Measurements from ENCODE around the gene CYTH3.
"Not testable (repeated sequence)": the region's sequence is repeated elsewhere in the genome, so short reads cannot be mapped to it uniquely, and the experiment has no call there.

Gene CYTH3

DNA sequence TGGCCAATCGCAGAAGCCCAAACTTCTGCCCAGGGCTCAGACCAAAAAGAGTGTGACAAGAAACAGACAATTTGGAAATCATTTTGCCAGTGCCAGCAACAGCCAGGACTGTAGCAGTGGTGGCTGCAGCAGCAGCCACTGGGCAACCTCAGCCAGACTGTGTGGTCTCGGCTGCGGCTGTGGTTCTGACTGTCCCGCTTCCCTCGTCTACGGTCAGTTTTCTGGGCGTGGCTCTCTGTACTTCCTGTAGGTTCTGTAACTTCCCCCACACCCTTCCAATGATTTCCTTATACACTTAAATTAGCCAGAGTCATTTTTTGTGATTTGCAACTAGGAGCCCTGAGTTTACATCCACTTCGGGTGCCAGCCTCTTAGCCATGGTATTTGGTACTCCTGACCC, 39.9 kb downstream of the CYTH3 start:
- DNase-seq (ENCODE audit: low read depth): no peak
- H3K4me3 ChIP-seq (ENCODE audit: low read depth, low read length): no peak overlapping the region
- TF ChIP-seq, protein P1, sequence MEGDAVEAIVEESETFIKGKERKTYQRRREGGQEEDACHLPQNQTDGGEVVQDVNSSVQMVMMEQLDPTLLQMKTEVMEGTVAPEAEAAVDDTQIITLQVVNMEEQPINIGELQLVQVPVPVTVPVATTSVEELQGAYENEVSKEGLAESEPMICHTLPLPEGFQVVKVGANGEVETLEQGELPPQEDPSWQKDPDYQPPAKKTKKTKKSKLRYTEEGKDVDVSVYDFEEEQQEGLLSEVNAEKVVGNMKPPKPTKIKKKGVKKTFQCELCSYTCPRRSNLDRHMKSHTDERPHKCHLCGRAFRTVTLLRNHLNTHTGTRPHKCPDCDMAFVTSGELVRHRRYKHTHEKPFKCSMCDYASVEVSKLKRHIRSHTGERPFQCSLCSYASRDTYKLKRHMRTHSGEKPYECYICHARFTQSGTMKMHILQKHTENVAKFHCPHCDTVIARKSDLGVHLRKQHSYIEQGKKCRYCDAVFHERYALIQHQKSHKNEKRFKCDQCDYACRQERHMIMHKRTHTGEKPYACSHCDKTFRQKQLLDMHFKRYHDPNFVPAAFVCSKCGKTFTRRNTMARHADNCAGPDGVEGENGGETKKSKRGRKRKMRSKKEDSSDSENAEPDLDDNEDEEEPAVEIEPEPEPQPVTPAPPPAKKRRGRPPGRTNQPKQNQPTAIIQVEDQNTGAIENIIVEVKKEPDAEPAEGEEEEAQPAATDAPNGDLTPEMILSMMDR (IDR thresholded peaks at IDR 0.05; ENCODE audit: low read depth, low read length, missing control alignments): no peak

- no peak for DNase-seq (ENCODE audit: low read depth)
- no peak overlapping the region for H3K4me3 ChIP-seq (ENCODE audit: low read depth, low read length)
- TF ChIP-seq, protein P1 (IDR thresholded peaks at IDR 0.05; ENCODE audit: low read depth, low read length, missing control alignments): no peak
Measured at GRCh38 chr7:6232116-6232515, 40.3 kb downstream of the CYTH3 start.

- TF ChIP-seq, protein P1 (IDR thresholded peaks at IDR 0.05; ENCODE audit: low read depth, low read length, missing control alignments): no peak
- H3K4me3 ChIP-seq (ENCODE audit: low read depth, low read length): no peak overlapping the region
- DNase-seq (ENCODE audit: low read depth): no peak
Measured at GRCh38 chr7:6231184-6231583, 41.2 kb downstream of the CYTH3 start.

DNA sequence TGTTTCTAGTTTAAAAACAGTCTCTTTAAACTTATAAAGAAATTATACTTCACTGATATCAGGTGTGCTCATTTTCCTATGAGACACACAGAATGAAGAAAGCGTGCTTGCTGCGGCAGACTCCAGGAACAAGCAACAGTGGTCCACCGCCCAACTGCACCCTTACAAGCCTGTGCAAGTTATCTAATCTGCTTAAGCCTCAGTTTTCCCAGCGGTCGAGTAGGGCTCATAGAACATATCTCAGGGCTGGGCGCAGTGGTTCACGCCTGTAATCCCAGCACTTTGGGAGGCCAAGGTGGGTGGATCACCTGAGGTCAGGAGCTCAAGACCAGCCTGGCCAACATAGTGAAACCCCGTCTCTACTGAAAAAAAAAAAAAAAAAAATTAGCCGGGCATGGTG, 43.1 kb downstream of the CYTH3 start:
- not testable (repeated sequence) for H3K4me3 ChIP-seq (ENCODE audit: low read depth, low read length); DNase-seq (ENCODE audit: low read depth)

DNA sequence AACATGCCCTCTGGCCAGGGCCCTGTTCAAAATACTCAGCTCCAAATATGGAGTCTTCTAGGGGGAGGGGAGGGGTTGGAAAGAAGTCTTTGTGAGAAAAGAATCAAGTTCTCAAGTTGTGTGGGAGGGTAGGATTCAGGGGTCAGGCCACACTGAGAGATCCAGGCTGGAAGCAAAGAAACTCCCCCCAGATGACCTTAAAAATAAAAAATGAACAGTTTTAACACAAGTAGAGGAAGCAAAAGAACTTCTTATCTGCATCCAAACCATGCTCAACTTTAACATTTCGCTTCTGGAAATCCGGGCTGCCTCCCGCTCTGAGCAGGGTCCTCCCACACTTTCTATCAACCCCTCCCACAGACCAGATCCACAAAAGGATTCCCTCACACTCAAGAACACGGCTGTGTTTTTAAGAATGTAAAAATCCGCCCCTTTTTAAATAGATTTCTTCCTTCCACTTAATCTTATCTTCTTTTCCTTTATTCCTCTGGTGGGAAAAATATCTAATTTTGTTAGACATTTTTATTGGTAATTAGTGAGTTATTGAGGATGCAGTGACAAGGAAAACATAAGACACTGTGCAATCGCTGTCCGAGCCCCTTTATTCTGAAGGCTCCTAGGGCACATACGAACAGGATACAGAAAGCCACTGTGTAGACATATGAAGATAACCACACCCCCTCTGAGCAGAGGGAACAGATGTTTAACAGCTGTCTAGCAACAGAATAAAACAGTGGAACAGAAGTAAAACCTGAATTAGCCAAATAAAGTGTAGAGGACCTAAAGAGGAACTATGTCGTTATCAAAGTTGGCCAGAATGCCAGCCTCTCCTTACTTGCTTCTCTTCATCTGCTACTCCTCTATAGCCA, 43.8 kb downstream of the CYTH3 start:
- H3K4me3 ChIP-seq (ENCODE audit: low read depth, low read length): no peak overlapping the region
- TF ChIP-seq, protein P1 (IDR thresholded peaks at IDR 0.05; ENCODE audit: low read depth, low read length, missing control alignments): no peak
- no peak for DNase-seq (ENCODE audit: low read depth)

DNA sequence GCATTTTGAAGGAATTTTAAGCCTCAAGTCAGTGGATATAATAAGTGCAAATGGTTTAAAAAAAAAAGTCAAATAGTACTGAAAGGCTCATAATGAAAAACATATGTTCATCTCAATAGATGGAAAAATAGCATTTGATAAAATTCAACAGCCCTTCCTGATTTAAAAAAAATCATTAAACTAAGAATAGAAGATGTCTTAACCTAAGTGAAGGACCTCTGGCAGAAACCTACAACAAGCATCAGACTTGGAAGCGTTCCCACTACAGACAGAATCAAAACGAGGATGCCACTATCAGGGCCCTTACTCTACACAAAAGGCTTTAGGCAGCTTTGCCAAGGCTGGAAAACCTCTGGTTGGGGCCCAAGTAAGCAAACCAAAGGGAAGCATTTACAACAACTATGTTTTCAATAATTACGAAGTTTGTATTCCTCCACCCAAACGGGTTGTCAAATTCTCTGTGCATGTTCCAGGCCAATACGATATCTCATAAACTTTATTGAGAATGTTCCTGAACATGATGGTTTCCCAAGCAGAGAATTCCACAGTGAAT, 45.1 kb downstream of the CYTH3 start:
- H3K4me3 ChIP-seq (ENCODE audit: low read depth, low read length): no peak overlapping the region
- no peak for DNase-seq (ENCODE audit: low read depth)
- TF ChIP-seq, protein P1 (IDR thresholded peaks at IDR 0.05; ENCODE audit: low read depth, low read length, missing control alignments): no peak

DNA sequence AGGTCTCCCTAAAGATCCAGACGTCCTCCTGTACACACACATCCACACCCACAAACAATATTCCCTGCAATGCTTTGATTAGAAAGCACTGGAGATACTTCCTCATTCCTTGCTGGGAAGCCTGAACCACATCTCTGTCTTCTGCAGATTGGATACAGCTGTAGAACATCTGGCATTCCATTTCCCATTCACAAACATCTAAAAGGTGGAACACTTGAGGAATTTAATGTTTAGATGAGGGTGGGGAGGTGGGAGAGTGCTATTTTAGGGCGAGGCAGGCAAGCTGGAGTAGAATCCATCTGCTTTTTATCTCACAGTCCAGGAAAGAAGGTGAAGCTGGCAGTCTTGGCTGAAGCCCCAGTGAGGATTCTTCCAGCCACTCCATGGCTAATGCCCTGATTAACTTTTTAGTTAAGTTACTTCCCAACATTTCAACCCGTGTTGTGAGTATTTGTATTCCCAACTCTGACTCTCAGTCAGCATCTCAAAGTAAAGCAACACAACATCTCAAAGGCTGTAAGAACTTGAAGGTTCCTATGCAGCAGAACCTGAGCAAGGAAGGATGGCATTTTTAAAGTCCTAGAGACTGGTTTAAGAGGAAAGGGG, 46.1 kb downstream of the CYTH3 start:
- no peak overlapping the region for H3K4me3 ChIP-seq (ENCODE audit: low read depth, low read length)
- TF ChIP-seq, protein P1 (IDR thresholded peaks at IDR 0.05; ENCODE audit: low read depth, low read length, missing control alignments): no peak
- no peak for DNase-seq (ENCODE audit: low read depth)

GRCh38 chr7:6223411-6223810, 49.0 kb downstream of the CYTH3 start:
- not testable (repeated sequence) for DNase-seq (ENCODE audit: low read depth)

DNA sequence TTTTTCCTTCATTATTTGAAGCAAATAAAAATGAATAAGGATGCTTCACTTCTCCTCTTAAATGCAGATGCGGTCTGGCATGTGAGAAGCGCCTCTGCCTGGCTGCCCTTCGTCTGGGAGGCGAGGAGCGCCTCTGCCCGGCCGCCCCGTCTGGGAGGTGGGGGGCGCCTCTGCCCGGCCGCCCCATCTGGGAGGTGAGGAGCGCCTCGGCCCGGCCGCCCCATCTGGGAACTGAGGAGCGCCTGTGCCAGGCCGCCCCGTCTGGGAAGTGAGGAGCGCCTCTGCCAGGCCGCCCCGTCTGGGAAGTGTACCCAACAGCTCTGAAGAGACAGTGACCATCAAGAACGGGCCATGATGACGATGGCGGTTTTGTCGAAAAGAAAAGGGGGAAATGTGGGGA, 49.4 kb downstream of the CYTH3 start:
- H3K4me3 ChIP-seq (ENCODE audit: low read depth, low read length); DNase-seq (ENCODE audit: low read depth): not testable (repeated sequence)

More at GRCh38 chr7:6223411-6223810, 49.0 kb downstream of the CYTH3 start:
- not testable (repeated sequence) for H3K4me3 ChIP-seq (ENCODE audit: low read depth, low read length)

Measured in GM12864 (cell line).